GM12878 (cell line): ENCODE results near the gene PTPRQ. TPM values are rescaled to one million over a fixed set of nuclear protein-coding genes. Genes with fewer than 3 reads are reported as not detected.

Source experiments
- CUX1 ChIP-seq: IDR thresholded peaks from 2 replicates; pipeline ENCODE4 v1.6.1; 2012; ENCODE audit warnings: improper control_type of control experiment, low read depth, low read length; ENCODE audit not compliant: insufficient replicate concordance
- RELB ChIP-seq: fragments of 450-650 bp; IDR thresholded peaks from 2 replicates; pipeline ENCODE4 v1.6.1; 2017; ENCODE audit warnings: low read depth, mild to moderate bottlenecking, moderate library complexity
- SIN3A ChIP-seq: IDR thresholded peaks from 2 replicates; pipeline ENCODE4 v1.6.1; 2012; ENCODE audit warnings: low read depth, low read length, improper control_type of control experiment
- SKIL ChIP-seq: fragments of 450-650 bp; IDR thresholded peaks from 2 replicates; pipeline ENCODE4 v1.6.1; 2017; ENCODE audit warnings: mild to moderate bottlenecking, low read depth, inconsistent platforms; ENCODE audit not compliant: poor library complexity, severe bottlenecking
- polyA plus RNA-seq, 11 experiments: library from polyadenylated mRNA; depleted of rRNA in 4 of 11; unstranded in 6 of 11; stranded (reverse) in 5 of 11; fragments of >200 nt; fragmentation: Nextera tagmentation in 4 of 11; fragmentation: Illumina TruSeq in 1 of 11; extraction: Ambion mirVana in 4 of 11; extraction: Trizol in 1 of 11; gene quantifications; 1 replicate in 1 of 11; 2 replicates in 10 of 11; pipeline versions ENCODE4 v1.2.1 to v1.2.3, GENCODE V29; 2011 to 2016; ENCODE audit warnings: inconsistent platforms in 2 of 11, missing spikeins in 2 of 11, low read depth in 1 of 11
- total RNA-seq, 4 experiments: library from RNA; depleted of rRNA in 3 of 4; stranded (reverse); fragments of >200 nt in 3 of 4; fragmentation: Illumina TruSeq in 1 of 4; extraction: Trizol in 1 of 4; gene quantifications; 2 replicates each; pipeline versions ENCODE4 v1.2.1 to v1.2.3, GENCODE V29; 2013 to 2021

The PTPRQ gene
- total and polyA plus RNA-seq, 10 of the 15 experiments (the other 5 are each of a cell fraction or from before 2014, with no cell fraction given): 0.01 TPM; not detected in 9

DNA sequence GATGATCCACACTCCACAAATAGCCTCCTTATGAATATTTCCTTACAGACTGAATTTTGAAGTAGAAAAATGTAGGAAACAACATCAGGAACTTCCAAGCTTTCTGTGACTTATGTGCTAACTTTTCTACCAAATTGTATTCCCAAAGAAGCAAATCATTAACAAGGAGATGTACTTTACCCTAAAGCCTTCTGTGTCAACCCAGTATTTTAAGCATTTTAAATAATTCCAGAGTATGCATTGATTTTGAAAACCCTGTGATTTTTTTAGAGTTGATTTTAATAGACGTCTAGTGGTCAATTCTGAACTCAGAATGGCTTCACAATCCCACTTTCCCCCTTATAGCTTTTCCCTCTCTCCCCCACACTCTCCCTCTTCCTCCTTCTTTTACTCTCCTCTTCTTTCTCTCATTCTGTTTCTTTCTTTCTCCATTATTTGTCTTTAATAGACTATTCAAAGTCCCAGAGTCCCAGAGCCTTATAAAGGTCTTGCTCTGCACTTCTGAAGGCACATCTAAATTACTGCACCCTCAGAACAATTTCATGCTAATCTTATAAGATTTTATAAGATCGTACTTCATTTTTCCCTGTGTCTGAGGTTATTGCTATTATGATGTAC, 253.3 kb downstream of the PTPRQ start (continued):
- TF ChIP-seq CUX1 (no peak), RELB (no peak), SKIL (no peak), SIN3A (no peak)
